DMS 273 treated with DMSO at 0.1 percent for 48 hours (cell line): ENCODE results near the gene FNDC3B.
A peak's percentile ranks its signal among the peaks of the same experiment; 100 is the strongest.
"Not testable (repeated sequence)": the region's sequence is repeated elsewhere in the genome, so short reads cannot be mapped to it uniquely, and the experiment has no call there.

Experiments used
- DNase-seq: peaks from one replicate; lab custom pipeline; 2025; lab: John Stamatoyannopoulos, UW

Gene FNDC3B

GRCh38 chr3:172039436-172040077 lies at the start of gene FNDC3B:
TSS of gene FNDC3B (plus strand) at chr3:172039578. CDS start at chr3:172112480, 72,902 bp downstream.
- DNase-seq: peak; percentile 94

GRCh38 chr3:171990239-171990638 lies 49.1 kb upstream of the FNDC3B start:
- DNase-seq: not testable (repeated sequence)

DNA sequence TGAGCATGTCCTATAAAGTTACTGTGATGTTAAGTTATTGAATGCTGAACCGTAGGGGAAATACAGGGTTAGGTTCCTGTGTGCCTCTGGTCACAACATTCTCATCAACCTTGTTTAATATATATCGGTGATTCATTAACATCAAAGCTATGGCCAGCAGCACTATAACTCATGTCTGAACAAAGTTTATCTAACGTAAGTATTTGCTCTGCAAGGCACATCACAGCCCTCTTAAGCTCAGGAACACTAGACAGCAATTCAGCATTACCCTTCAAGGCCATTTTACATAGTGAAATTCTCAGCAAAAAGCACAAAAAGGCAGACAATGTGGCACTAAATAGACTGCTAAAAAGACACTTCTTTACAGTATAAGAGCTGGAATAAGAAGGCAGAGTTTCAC lies 48.2 kb upstream of the FNDC3B start:
- DNase-seq: no peak

DNA sequence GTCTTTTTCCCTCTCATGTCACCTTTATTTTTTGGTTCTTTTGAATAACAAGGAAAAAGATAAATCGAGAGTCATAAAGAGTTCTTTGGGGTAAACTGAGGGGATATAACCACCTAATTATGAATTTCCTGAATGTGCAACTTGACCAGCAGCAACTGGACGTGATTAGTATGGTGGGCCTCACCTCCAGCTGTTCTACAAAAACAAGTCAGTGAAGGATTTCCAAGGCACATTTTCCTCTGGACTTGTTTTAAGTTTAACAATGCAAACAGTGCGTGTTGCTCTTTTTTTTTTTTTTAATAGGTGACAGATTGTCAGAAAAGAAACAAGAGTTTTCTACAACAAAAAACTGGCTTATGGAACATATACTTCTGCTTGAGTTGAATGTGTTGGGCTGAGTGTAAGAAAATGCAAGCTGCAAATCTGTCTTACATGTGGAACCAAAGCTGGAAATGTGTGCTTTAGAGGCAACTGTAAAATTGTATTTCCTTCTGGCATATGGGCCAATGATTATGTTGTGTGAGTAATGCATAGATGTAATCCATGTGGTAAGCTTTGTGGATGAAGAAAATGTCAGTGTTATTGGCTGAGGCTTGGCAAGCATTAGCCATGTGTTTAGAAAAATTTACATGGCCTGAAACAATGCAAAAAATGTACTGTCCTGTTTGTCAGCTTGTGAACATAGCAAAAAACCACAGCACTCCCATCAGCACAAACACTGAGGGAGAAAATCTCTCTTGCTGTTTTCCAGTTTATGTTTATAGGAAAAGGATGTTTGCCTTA lies 44.5 kb upstream of the FNDC3B start:
- no peak for DNase-seq

GRCh38 chr3:171995486-171995885 lies 43.9 kb upstream of the FNDC3B start:
- DNase-seq: no peak

- no peak for DNase-seq
These were observed 43.1 kb upstream of the FNDC3B start for GRCh38 chr3:171996178-171996817.

DNA sequence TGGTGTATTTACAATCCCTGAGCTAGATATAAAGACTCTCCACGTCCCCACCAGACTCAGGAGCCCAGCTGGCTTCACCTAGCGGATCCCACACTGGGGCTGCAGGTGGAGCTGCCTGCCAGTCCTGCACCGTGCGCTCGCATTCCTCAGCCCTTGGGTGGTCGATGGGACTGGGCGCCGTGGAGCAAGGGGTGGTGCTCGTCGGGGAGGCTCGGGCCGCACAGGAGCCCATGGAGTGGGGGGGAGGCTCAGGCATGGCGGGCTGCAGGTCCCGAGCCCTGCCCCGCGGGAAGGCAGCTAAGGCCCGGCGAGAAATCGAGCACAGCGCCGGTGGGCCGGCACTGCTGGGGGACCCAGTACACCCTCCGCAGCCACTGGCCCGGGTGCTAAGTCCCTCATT lies 40.6 kb upstream of the FNDC3B start:
- not testable (repeated sequence) for DNase-seq

DNA sequence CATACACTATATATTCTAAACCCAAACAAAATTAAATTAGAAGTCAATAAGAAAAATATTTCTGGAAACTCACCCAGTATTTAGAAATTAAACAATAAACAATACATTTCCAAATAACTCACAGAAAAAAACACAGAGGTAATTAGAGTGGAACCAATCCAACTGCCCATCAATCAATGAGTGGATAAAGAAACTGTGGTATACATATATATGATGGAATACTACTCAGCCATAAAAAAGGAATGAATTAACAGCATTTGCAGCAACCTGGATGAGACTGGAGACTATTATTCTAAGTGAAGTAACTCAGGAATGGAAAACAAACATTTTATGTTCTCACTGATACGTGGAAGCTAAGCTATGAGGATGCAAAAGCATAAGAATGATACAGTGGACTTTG lies 37.8 kb upstream of the FNDC3B start:
- not testable (repeated sequence) for DNase-seq

- no peak for DNase-seq
These were observed 36.8 kb upstream of the FNDC3B start for GRCh38 chr3:172002512-172003078.

GRCh38 chr3:172003146-172003545 lies 36.2 kb upstream of the FNDC3B start:
- no peak for DNase-seq

DNA sequence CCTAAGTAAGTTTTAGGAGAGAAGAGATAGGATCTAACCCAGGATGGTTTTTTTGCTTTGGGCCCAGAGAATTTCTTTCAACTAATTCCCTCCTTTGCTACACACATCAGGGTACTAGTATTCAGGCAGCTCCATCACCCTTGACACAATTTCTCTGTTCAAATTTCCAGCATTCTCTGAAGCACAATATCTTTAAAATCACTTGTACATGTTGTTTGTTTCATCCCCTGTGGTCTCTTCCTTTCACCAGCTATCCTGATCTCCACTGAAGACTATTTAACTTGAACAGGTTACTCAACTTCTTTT lies 32.4 kb upstream of the FNDC3B start:
- no peak for DNase-seq

GRCh38 chr3:172009803-172010202 lies 29.6 kb upstream of the FNDC3B start:
- DNase-seq: peak; percentile 7

- DNase-seq: no peak
These were observed 26.6 kb upstream of the FNDC3B start for GRCh38 chr3:172012775-172013174.

DNA sequence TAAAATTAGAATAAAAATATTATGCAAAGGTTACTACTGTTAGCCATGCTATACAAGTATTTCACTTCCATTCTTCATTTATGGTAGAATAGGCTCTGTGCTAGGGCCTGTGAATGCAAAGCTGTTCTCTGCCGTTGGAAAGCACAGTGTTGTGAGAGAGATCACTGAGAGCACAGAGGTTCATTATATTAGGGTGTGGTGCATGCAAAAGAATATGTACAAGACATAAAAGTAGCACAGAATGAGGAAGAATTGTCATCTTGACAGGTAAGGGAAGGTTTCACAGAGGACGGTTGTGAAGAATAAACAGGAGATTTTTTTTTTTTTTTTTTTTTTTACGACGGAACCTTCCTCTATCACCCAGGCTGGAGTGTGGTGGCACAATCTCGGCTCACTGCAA lies 25.2 kb upstream of the FNDC3B start:
- DNase-seq: no peak

GRCh38 chr3:172018364-172018763 lies 21.0 kb upstream of the FNDC3B start:
- no peak for DNase-seq

- DNase-seq: no peak
These were observed 18.6 kb upstream of the FNDC3B start for GRCh38 chr3:172020763-172021162.

DNA sequence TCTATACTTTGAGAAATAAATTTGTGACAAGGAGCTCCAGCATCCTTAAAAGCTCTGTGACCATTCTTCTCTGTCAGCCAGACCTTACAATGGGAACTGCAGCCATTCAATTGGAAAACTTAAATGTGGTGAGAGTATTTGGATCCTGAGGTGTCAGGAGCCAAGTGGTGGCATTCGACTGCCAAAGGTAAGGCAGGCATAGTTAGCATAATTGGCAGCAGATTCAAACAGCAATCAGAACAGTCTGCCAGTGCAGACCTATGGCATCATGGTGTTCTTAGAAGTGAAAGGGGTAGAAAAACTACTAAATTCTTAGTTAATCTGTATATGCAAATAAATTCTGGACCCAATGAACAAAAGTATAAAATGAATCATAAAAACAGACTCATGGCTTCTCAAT lies 18.2 kb upstream of the FNDC3B start:
- no peak for DNase-seq

- no peak for DNase-seq
These were observed 17.5 kb upstream of the FNDC3B start for GRCh38 chr3:172021859-172022258.

- DNase-seq: no peak
These were observed 15.5 kb upstream of the FNDC3B start for GRCh38 chr3:172023915-172024314.

- no peak for DNase-seq
These were observed 14.7 kb upstream of the FNDC3B start for GRCh38 chr3:172024679-172025078.

DNA sequence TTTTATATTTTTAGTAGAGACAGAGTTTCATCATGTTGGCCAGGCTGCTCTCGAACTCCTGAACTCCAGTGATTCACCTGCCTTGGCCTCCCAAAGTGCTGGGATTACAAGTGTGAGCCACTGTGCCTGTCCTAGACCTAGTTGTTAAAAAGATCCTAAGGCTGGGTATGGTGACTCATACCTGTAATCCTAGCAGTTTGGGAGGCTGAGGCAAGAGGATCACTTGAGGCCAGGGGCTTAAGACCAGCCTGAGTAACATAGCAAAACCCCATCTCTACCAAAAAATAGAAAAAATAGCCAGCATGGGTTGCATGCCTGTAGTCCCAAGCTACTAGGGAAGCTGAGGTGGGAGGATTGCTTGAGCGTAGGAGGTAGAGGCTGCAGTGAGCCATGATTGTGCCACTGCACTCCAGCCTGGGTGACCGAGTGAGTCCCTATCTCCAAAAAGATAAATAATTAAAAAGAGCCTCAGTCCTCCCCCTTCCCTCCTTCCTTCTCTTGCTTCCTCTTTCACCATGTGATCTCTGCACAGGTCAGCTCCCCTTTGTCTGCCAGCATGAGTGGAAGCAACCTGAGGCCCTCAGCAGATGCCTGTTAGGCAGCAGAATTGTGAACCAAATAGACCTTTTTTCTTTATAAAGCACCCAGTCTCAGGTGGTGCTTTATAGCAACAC lies 9.8 kb upstream of the FNDC3B start:
- no peak for DNase-seq

DNA sequence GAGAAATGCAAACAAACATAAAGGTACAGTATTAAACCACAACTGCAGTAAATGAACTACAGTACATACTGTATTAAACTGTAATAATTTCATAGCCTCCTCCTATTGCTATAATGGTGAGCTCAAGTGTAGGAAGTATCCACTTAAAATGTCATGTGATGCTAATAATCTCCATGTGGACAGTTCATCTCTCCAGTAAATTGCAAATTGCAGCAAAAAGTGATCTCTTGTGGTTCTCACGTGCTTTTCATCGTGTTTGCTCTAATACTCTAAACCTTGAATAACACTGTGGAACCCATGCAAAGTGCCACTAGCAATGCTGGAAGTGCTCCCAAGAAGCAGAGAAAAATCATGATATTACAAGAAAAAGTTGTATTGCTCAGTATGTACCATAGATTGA lies 9.2 kb upstream of the FNDC3B start:
- DNase-seq: no peak
